ENCODE data around the gene THRAP3. TPM values are rescaled to one million over a fixed set of nuclear protein-coding genes. Genes with fewer than 3 reads are reported as not detected.
A peak's percentile ranks its signal among the peaks of the same experiment; 100 is the strongest.

The THRAP3 gene
- total RNA-seq, 1 experiment from 2014 or later = 143 TPM

DNA sequence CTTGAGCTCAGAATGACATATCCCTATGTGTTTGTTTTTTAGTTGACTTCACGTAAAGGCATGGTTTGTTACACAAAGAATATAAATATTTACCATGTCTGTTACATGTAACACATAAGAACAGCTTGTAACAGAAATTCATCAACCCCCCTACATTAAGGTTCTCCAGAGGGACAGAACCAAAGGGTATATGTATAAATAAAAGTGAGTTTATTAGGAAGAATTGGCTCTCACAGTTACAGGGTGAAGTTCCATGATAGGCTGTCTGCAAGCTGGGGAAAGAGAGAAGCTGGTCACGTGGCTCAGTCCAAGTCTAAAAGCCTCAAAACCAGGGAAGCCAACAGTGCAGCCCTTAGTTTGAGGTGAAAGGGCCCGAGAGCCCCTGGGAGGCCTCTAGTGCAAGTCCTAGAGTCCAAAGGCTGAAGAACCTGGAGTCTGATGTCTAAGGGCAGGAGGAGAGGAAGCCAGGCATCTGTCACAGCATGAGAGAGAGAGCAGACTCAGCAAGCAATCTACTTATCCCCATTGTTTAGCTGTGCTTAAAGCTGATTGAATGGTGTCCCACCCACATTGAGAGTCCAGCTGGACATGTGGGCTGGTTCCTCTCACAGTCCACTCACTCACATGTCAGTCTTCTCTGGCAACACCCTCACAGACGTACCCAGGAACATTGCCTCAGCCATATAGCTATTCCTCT is 15.8 kb downstream of the THRAP3 start:
- no peak for DNase-seq
- H3K9me3 ChIP-seq (ENCODE audit: insufficient read depth, low read depth) = no peaks in the 10 kb centered on the region
- no peak overlapping the region for H2AFZ ChIP-seq
- TF ChIP-seq, protein P1, sequence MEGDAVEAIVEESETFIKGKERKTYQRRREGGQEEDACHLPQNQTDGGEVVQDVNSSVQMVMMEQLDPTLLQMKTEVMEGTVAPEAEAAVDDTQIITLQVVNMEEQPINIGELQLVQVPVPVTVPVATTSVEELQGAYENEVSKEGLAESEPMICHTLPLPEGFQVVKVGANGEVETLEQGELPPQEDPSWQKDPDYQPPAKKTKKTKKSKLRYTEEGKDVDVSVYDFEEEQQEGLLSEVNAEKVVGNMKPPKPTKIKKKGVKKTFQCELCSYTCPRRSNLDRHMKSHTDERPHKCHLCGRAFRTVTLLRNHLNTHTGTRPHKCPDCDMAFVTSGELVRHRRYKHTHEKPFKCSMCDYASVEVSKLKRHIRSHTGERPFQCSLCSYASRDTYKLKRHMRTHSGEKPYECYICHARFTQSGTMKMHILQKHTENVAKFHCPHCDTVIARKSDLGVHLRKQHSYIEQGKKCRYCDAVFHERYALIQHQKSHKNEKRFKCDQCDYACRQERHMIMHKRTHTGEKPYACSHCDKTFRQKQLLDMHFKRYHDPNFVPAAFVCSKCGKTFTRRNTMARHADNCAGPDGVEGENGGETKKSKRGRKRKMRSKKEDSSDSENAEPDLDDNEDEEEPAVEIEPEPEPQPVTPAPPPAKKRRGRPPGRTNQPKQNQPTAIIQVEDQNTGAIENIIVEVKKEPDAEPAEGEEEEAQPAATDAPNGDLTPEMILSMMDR (conservative IDR thresholded peaks at IDR 0.05) = no peak
- TF ChIP-seq EZH2 (IDR thresholded peaks at IDR 0.05; ENCODE audit: low read depth) = no peak
- no TSS peak for BruUV-seq (replicated peaks)
- intact Hi-C loops (cut with micrococcal nuclease; ENCODE audit: unreplicated experiment) = no loop called here
- peak overlapping the region; percentile 29; the same call in 1 of the 2 replicates for H3K27ac ChIP-seq
- H3F3A ChIP-seq (ENCODE audit: insufficient read depth, low read depth) = peaks cover 54% of the 10 kb centered on the region
- peaks cover 58% of the 10 kb centered on the region for H4K20me1 ChIP-seq (ENCODE audit: insufficient read depth)
- no peaks in the 10 kb centered on the region for H3K9me2 ChIP-seq (ENCODE audit: insufficient read depth)
- peaks cover 20% of the 10 kb centered on the region for H3K36me3 ChIP-seq (ENCODE audit: low read depth)
- POLR2A ChIA-PET (ENCODE audit: unreplicated experiment) = interaction anchor here (0.6 kb wide), 1 partner anchor 45 kb away, joined by 3 read pairs; no protein-coding TSS in a partner anchor
- H3K4me1 ChIP-seq (replicated peaks; ENCODE audit: insufficient read depth) = peaks cover 10% of the 10 kb centered on the region
- H3K79me2 ChIP-seq (ENCODE audit: low read depth) = peaks cover 83% of the 10 kb centered on the region
- CTCF ChIA-PET = no interaction called here
- H3K27me3 ChIP-seq (ENCODE audit: insufficient read depth, low read depth) = no peaks in the 10 kb centered on the region
- H3K4me3 ChIP-seq = no peak overlapping the region
- H3K4me2 ChIP-seq = no peak overlapping the region

DNA sequence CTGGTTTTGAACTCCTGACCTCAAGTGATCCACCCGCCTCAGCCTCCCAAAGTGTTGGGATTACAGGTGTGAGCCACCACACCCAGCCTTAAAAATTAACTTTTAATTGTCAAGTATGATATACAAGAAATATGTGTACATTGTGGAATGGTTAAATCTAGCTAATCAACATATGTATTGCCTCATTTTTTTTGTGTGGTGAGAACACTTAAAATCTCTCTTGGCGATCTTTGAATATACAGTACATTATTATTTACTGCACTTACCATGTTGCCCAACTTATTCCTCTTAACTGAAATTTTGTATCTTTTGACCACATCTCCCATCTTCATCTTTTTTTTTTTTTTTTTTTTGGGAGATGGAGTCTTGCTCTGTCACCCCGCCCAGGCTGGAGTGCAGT is 23.3 kb downstream of the THRAP3 start:
- intact Hi-C loops (cut with micrococcal nuclease; ENCODE audit: unreplicated experiment) = no loop called here
- Histone ChIP-seq H3K9me2 (ENCODE audit: insufficient read depth) (no peaks in the 10 kb centered on the region), H3K9me3 (ENCODE audit: insufficient read depth, low read depth) (no peaks in the 10 kb centered on the region), H3K4me3 (no peak overlapping the region), H3K4me2 (peak overlapping the region; percentile 46), H3F3A (ENCODE audit: insufficient read depth, low read depth) (peaks cover 87% of the 10 kb centered on the region), H3K4me1 (replicated peaks; ENCODE audit: insufficient read depth) (peaks cover 66% of the 10 kb centered on the region), H3K27me3 (ENCODE audit: insufficient read depth, low read depth) (no peaks in the 10 kb centered on the region), H3K27ac (peak overlapping the region; percentile 90), H3K79me2 (ENCODE audit: low read depth) (peaks cover 84% of the 10 kb centered on the region), H4K20me1 (ENCODE audit: insufficient read depth) (peaks cover 11% of the 10 kb centered on the region; the same call in 1 of the 2 replicates), H3K36me3 (ENCODE audit: low read depth) (peaks cover 10% of the 10 kb centered on the region), H2AFZ (no peak overlapping the region)
- TF ChIP-seq, protein P1 (conservative IDR thresholded peaks at IDR 0.05) = no peak
- no peak for TF ChIP-seq EZH2 (IDR thresholded peaks at IDR 0.05; ENCODE audit: low read depth)
- BruUV-seq (replicated peaks) = no TSS peak
- no peak for DNase-seq
- ChIA-PET CTCF (no interaction called here), POLR2A (ENCODE audit: unreplicated experiment) (no interaction called here)

DNA sequence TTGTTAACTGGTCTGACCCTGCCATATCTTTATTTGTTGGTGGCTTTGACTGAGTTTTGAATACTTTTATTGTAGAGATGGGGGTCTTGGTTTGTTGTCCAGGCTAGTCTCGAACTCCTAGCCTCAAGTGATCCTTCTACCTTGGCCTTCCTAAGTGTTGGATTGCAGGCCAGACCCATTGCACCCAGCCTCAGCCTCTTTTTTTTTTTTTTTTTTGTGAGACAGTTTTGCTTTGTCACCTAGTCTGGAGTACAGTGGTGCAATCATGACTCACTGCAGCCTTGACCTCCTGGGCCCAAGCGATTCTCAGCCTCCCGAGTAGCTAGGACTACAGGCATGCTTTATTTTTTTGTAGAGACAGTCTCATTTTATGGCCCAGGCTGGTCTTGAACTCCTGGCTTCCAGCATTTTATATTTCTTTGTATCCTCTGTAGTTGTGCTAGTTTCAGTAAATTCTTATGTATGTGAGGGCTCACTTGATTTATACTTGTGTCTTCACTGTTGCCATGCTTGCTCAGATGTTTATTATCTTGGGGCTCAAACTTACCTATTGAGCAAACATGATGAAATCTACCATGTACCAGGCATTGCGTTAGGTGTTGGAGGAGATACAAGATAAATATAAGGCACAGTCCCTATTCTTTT is 24.1 kb downstream of the THRAP3 start:
- DNase-seq = peak; percentile 79 to 88
- Histone ChIP-seq H3K27me3 (ENCODE audit: insufficient read depth, low read depth) (no peaks in the 10 kb centered on the region), H3K79me2 (ENCODE audit: low read depth) (peaks cover 85% of the 10 kb centered on the region), H3K36me3 (ENCODE audit: low read depth) (peaks cover 14% of the 10 kb centered on the region), H3K9me2 (ENCODE audit: insufficient read depth) (no peaks in the 10 kb centered on the region), H2AFZ (no peak overlapping the region), H4K20me1 (ENCODE audit: insufficient read depth) (0 out of 2 replicates have a peak, but pooled peaks cover 10% of the 10 kb centered on the region), H3F3A (ENCODE audit: insufficient read depth, low read depth) (peaks cover 81% of the 10 kb centered on the region), H3K4me2 (peak overlapping the region; percentile 46), H3K4me3 (no peak overlapping the region), H3K27ac (peak overlapping the region; percentile 90), H3K4me1 (replicated peaks; ENCODE audit: insufficient read depth) (peaks cover 66% of the 10 kb centered on the region), H3K9me3 (ENCODE audit: insufficient read depth, low read depth) (no peaks in the 10 kb centered on the region)
- CTCF ChIA-PET = interaction anchor here (0.6 to 0.7 kb wide), 2 partner anchors 106 to 1800 kb away, joined by 4 to 5 read pairs; no protein-coding TSS in a partner anchor
- POLR2A ChIA-PET (ENCODE audit: unreplicated experiment) = interaction anchor here (0.7 kb wide), 1 partner anchor 136 kb away, joined by 5 read pairs; no protein-coding TSS in a partner anchor
- intact Hi-C loops (cut with micrococcal nuclease; ENCODE audit: unreplicated experiment) = no loop called here
- TF ChIP-seq, protein P1 (conservative IDR thresholded peaks at IDR 0.05) = no peak
- no peak for TF ChIP-seq EZH2 (IDR thresholded peaks at IDR 0.05; ENCODE audit: low read depth)
- no TSS peak for BruUV-seq (replicated peaks)
